K562 (cell line): ENCODE measurements around the gene DNAH10. TPM values are rescaled to one million over a fixed set of nuclear protein-coding genes. Genes with fewer than 3 reads are reported as not detected.

Experiments
- ATF6 ChIP-seq: sonication (generic); formaldehyde crosslinking; IDR thresholded peaks from 2 replicates; pipeline ENCODE4 v1.4.0; 2020; ENCODE audit warnings: mild to moderate bottlenecking, missing genetic modification reagents
- CTCF ChIP-seq, 3 experiments: IDR thresholded peaks in 2 of 3; conservative IDR thresholded peaks in 1 of 3; 2 replicates each; pipeline ENCODE4 v1.5.1; 2011 to 2012; ENCODE audit warnings: low read length in 3 of 3, mild to moderate bottlenecking in 3 of 3, control low read depth in 2 of 3, improper control_type of control experiment in 1 of 3, inconsistent platforms in 1 of 3, low read depth in 1 of 3, mixed read lengths in 1 of 3, moderate library complexity in 1 of 3; ENCODE audit not compliant: insufficient read depth in 2 of 3
- FOXK2 ChIP-seq, 2 experiments: fragments of 450-650 bp; IDR thresholded peaks in 1 of 2; conservative IDR thresholded peaks in 1 of 2; 2 replicates each; pipeline ENCODE4 v1.6.1; 2016; ENCODE audit warnings: low read depth in 2 of 2, mild to moderate bottlenecking in 1 of 2
- HES1 ChIP-seq: fragments of 450-650 bp; IDR thresholded peaks from 2 replicates; pipeline ENCODE4 v1.6.1; 2016; ENCODE audit warnings: low read depth, mild to moderate bottlenecking, moderate library complexity
- NFATC3 ChIP-seq: fragments of 450-650 bp; IDR thresholded peaks from 2 replicates; pipeline ENCODE4 v1.6.1; 2017; ENCODE audit warnings: mild to moderate bottlenecking
- POLR3A ChIP-seq: IDR thresholded peaks from 2 replicates; pipeline ENCODE4 v1.6.1; 2011; ENCODE audit warnings: borderline replicate concordance, mild to moderate bottlenecking, moderate library complexity; ENCODE audit not compliant: insufficient read length, insufficient read depth; ENCODE audit errors: extremely low read depth
- RBBP5 ChIP-seq: fragments of 200-600 bp; sonication (generic); IDR thresholded peaks from 2 replicates; pipeline ENCODE4 v1.6.1; 2012; ENCODE audit warnings: borderline replicate concordance, mild to moderate bottlenecking, low read length, control low read depth, inconsistent platforms; ENCODE audit not compliant: insufficient read depth, poor library complexity, severe bottlenecking
- SMARCB1 ChIP-seq: IDR thresholded peaks from 2 replicates; pipeline ENCODE4 v1.6.1; 2011; ENCODE audit warnings: improper control_type of control experiment, low read depth; ENCODE audit not compliant: insufficient read length
- SMARCE1 ChIP-seq: fragments of 450-650 bp; IDR thresholded peaks from 2 replicates; pipeline ENCODE4 v1.7.1; 2016; ENCODE audit warnings: mild to moderate bottlenecking
- SPI1 ChIP-seq: IDR thresholded peaks from 2 replicates; pipeline ENCODE4 v1.6.1; 2011; ENCODE audit warnings: low read depth, low read length, control low read depth, borderline replicate concordance
- ZBTB40 ChIP-seq, 2 experiments: fragments of 450-650 bp in 1 of 2; sonication (generic) in 1 of 2; formaldehyde crosslinking in 1 of 2; IDR thresholded peaks; 2 replicates each; pipeline versions ENCODE4 v1.7.1 to v1.9.0; 2016 to 2022; ENCODE audit warnings: inconsistent platforms in 1 of 2, mild to moderate bottlenecking in 1 of 2, missing genetic modification reagents in 1 of 2
- polyA plus RNA-seq, 8 experiments: library from polyadenylated mRNA; depleted of rRNA in 4 of 8; stranded (reverse) in 5 of 8; unstranded in 3 of 8; fragments of >200 nt; fragmentation: Nextera tagmentation in 2 of 8; fragmentation: Illumina TruSeq in 1 of 8; extraction: Ambion mirVana in 2 of 8; extraction: Trizol in 1 of 8; gene quantifications; 2 replicates each; pipeline versions ENCODE4 v1.2.1 to v1.2.3, GENCODE V29; 2011 to 2014; ENCODE audit warnings: inconsistent platforms in 1 of 8, missing spikeins in 1 of 8
- total RNA-seq, 7 experiments: library from RNA; depleted of rRNA in 6 of 7; stranded (reverse); fragments of >200 nt in 6 of 7; fragmentation: Illumina TruSeq in 2 of 7; extraction: Trizol in 2 of 7; gene quantifications; 2 replicates each; pipeline versions ENCODE4 v1.2.1 to v1.2.3, GENCODE V29; 2011 to 2021; ENCODE audit warnings: low replicate concordance in 1 of 7

DNAH10 gene
- total and polyA plus RNA-seq, 9 of the 15 experiments (the other 6 are each of a cell fraction or from before 2014, with no cell fraction given), result 0.01 to 0.06 (median 0.04) TPM; not detected in 1

GRCh38 chr12:123973552-123974341 is 211.6 kb downstream of the DNAH10 start (continued):
- TF ChIP-seq CTCF (IDR thresholded peaks at IDR 0.05 in 2 of 3, conservative IDR thresholded peaks at IDR 0.05 in 1 of 3; ENCODE audit: insufficient read depth in 2 of 3, low read depth in 1 of 3, low read length in 3 of 3) (0 out of 6 replicates have a peak, but pooled peaks of 1 of the 3 experiments have one; percentile 5), SMARCB1 (no peak), ATF6 (CRISPR knock-in tag) (no peak), POLR3A (no peak), ZBTB40 (IDR thresholded peaks at IDR 0.05) (0 out of 2 replicates have a peak, but pooled peaks have one; percentile 35), ZBTB40 (CRISPR knock-in tag; IDR thresholded peaks at IDR 0.05) (no peak), SPI1 (peak; percentile 44; the same call in 1 of the 2 replicates), HES1 (no peak), RBBP5 (peak; percentile 54), FOXK2 (conservative IDR thresholded peaks at IDR 0.05 in 1 of 2, IDR thresholded peaks at IDR 0.05 in 1 of 2; ENCODE audit: low read depth in 2 of 2) (peak; percentile 24 to 64; a peak in 1 of 4 replicates), NFATC3 (no peak), SMARCE1 (peak; percentile 61; the same call in 1 of the 2 replicates)
